VCaP (cell line): Measurements from ENCODE around the gene TRIM24.
A peak's percentile ranks its signal among the peaks of the same experiment; 100 is the strongest.

Source experiments
- H3K27ac ChIP-seq: fragments of 450-650 bp; 2 replicates; pipeline ENCODE4 v1.5.1; 2017
- CTCF ChIP-seq: fragments of 450-650 bp; conservative IDR thresholded peaks from 2 replicates; pipeline ENCODE4 v1.5.1; 2017; ENCODE audit warnings: mild to moderate bottlenecking, moderate library complexity

Gene TRIM24

GRCh38 chr7:138563808-138564207 is 103.7 kb downstream of the TRIM24 start:
- peak overlapping the region; percentile 92 for H3K27ac ChIP-seq
- TF ChIP-seq CTCF: no peak

GRCh38 chr7:138564365-138564764 is 104.3 kb downstream of the TRIM24 start:
- H3K27ac ChIP-seq: peak overlapping the region; percentile 92
- no peak for TF ChIP-seq CTCF

GRCh38 chr7:138565071-138565450 is 105.0 kb downstream of the TRIM24 start:
- TF ChIP-seq CTCF: no peak

GRCh38 chr7:138565451-138566114 is 105.5 kb downstream of the TRIM24 start:
- H3K27ac ChIP-seq: peak overlapping the region; percentile 92

More at GRCh38 chr7:138565071-138565450, 105.0 kb downstream of the TRIM24 start:
- peak overlapping the region; percentile 92 for H3K27ac ChIP-seq

GRCh38 chr7:138568655-138569054 is 108.6 kb downstream of the TRIM24 start:
- peak overlapping the region; percentile 43; the same call in 1 of the 2 replicates for H3K27ac ChIP-seq
- TF ChIP-seq CTCF: no peak

More at GRCh38 chr7:138565451-138566114, 105.5 kb downstream of the TRIM24 start:
- TF ChIP-seq CTCF: no peak

- no peak for TF ChIP-seq CTCF
- H3K27ac ChIP-seq: peak overlapping the region; percentile 43; the same call in 1 of the 2 replicates
These were observed 109.4 kb downstream of the TRIM24 start for GRCh38 chr7:138569418-138569817.

- TF ChIP-seq CTCF: no peak
- H3K27ac ChIP-seq: no peak overlapping the region; the same call in 1 of the 2 replicates
These were observed 110.7 kb downstream of the TRIM24 start for GRCh38 chr7:138570715-138571114.
